ENCODE results near the gene SOCS1. TPM values are rescaled to one million over a fixed set of nuclear protein-coding genes. Genes with fewer than 3 reads are reported as not detected.

Gene SOCS1
- total and polyA plus RNA-seq, 2 of the 4 experiments (the other 2 are of a cell fraction): 2.0 to 22.0 TPM

DNA sequence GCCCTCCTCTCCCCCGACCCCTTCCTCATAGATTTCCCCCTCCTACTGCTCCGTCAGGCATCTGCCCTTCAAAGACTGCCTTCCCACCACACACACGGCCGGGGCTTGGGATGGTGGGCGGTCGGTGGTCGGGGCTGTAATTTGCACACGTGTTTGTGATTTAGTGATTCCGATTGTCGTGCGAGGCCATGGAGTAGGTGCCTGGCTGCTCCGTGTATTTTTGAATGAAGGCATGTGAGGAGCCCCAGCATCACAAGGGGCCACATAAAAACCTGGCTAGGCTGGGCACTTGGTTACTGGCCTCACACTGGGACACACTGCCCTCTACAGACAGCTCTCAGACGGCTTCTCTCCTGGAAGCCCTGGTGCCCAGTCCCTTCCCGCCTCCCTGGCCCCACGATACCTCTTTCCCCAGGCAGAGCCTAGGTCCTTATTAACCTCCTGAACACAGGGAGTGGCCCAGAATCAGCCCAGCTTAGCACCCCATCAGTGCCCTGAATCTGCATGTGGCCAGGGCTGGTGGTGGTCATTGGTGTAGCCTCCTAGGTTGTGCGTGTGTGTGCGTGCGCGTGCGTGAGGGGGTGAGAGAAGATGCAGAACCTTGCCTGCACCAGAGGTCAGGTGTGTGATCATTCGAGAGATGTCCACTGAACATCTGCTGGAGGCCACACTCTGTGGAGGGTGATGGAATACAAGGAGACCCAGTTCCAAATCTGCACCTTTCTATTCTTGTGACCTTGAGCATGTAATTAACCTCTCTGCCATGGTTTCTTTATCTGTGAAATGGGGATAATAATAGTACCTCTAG, 1.3 kb upstream of the SOCS1 start:
- dilution Hi-C loops (cut with HindIII; ENCODE audit: low sequenced_read_pairs, unreplicated experiment): no loop called here
- Histone ChIP-seq H3K4me1 (ENCODE audit: control insufficient read depth, insufficient read depth, low read length) (peaks cover 16% of the 10 kb centered on the region), H3K4ac (ENCODE audit: low read depth, low read length) (peak overlapping the region; percentile 91), H3K27ac (ENCODE audit: insufficient read depth, low read length) (peak overlapping the region; percentile 97), H2BK5ac (ENCODE audit: low read depth, low read length, poor library complexity, severe bottlenecking) (peak overlapping the region; percentile 90), H2BK120ac (ENCODE audit: low read depth, low read length) (peak overlapping the region; percentile 68), H3K4me3 (ENCODE audit: insufficient read depth, low read depth, low read length) (peak overlapping the region; percentile 77; the same call in 1 of the 2 replicates), H3K14ac (replicated peaks; ENCODE audit: low read depth, low read length) (peak overlapping the region; percentile 27), H3K9me1 (ENCODE audit: insufficient read depth, low read length) (peaks cover 6% of the 10 kb centered on the region; the same call in 1 of the 2 replicates), H4K20me1 (ENCODE audit: insufficient read depth, low read length) (peaks cover 31% of the 10 kb centered on the region), H4K91ac (ENCODE audit: insufficient read depth, low read depth, low read length) (peak overlapping the region; percentile 82), H3K79me1 (ENCODE audit: low read depth in 1 of 2, low read length in 2 of 2) (peaks cover 11 to 33% of the 10 kb centered on the region in 2 experiments; a peak in 3 of 4 replicates), H3K18ac (ENCODE audit: low read depth, low read length) (peak overlapping the region; percentile 7; the same call in 1 of the 2 replicates), H3K27me3 (ENCODE audit: control insufficient read depth, insufficient read depth, low read length) (no peaks in the 10 kb centered on the region), H2AK5ac (ENCODE audit: low read depth, low read length) (peak overlapping the region; percentile 69), H3K23ac (ENCODE audit: low read depth, low read length) (peak overlapping the region; percentile 21), H3K9ac (ENCODE audit: low read depth, low read length) (peak overlapping the region; percentile 86), H3K36me3 (ENCODE audit: control insufficient read depth, insufficient read depth, low read length) (peaks cover 27% of the 10 kb centered on the region), H2BK20ac (ENCODE audit: low read depth, low read length) (peak overlapping the region; percentile 31; the same call in 1 of the 2 replicates), H2AFZ (replicated peaks; ENCODE audit: low read length, poor library complexity) (peak overlapping the region; percentile 94), H3K56ac (ENCODE audit: extremely low read depth, insufficient read depth, low read length) (0 out of 2 replicates have a peak overlapping the region, but pooled peaks have one; percentile 8), H4K8ac (ENCODE audit: low read depth in 2 of 2, low read length in 2 of 2) (peak overlapping the region; percentile 47 to 75; a peak in 2 of 4 replicates), H2BK15ac (ENCODE audit: low read depth, low read length) (peak overlapping the region; percentile 77; the same call in 1 of the 3 replicates), H3K9me3 (ENCODE audit: control insufficient read depth, insufficient read depth, low read length) (no peaks in the 10 kb centered on the region), H3K4me2 (ENCODE audit: low read depth, low read length) (peak overlapping the region; percentile 63), H4K5ac (ENCODE audit: low read depth, low read length) (peak overlapping the region; percentile 19; the same call in 1 of the 2 replicates), H2AK9ac (replicated peaks; ENCODE audit: low read depth, low read length, poor library complexity) (peak overlapping the region; percentile 98)
- intact Hi-C loops (cut with micrococcal nuclease): loop anchor here (10.0 kb wide), 1 partner anchor 123 kb away; no protein-coding TSS in a partner anchor
- 0% methylated on average over 1 of the region's 21 CpGs; no CpG with 5 or more reads in 1 of the 2 experiments for WGBS, 2 experiments (ENCODE audit: extremely low coverage in 2 of 2, insufficient read length in 1 of 2)
- ChIA-PET CTCF (interaction anchor here (0.7 to 2.6 kb wide), 6 partner anchors 101 to 297 kb away, joined by 3 to 14 read pairs (median 4); no protein-coding TSS in a partner anchor), POLR2A (ENCODE audit: unreplicated experiment) (interaction anchor here (0.5 to 1.8 kb wide), 2 partner anchors 17 to 303 kb away, joined by 3 to 18 read pairs; partner anchors contain the start of gene PRM3)
- TF ChIP-seq SMC3 (IDR thresholded peaks at IDR 0.05; ENCODE audit: low read depth, low read length) (peak; percentile 77), BHLHE40 (IDR thresholded peaks at IDR 0.05; ENCODE audit: low read depth, low read length) (no peak), RAD21 (IDR thresholded peaks at IDR 0.05; ENCODE audit: low read length) (peak; percentile 85), MAZ (IDR thresholded peaks at IDR 0.05; ENCODE audit: borderline replicate concordance, low read depth, low read length) (peak; percentile 19; the same call in 1 of the 2 replicates)
- TF ChIP-seq, protein P1, sequence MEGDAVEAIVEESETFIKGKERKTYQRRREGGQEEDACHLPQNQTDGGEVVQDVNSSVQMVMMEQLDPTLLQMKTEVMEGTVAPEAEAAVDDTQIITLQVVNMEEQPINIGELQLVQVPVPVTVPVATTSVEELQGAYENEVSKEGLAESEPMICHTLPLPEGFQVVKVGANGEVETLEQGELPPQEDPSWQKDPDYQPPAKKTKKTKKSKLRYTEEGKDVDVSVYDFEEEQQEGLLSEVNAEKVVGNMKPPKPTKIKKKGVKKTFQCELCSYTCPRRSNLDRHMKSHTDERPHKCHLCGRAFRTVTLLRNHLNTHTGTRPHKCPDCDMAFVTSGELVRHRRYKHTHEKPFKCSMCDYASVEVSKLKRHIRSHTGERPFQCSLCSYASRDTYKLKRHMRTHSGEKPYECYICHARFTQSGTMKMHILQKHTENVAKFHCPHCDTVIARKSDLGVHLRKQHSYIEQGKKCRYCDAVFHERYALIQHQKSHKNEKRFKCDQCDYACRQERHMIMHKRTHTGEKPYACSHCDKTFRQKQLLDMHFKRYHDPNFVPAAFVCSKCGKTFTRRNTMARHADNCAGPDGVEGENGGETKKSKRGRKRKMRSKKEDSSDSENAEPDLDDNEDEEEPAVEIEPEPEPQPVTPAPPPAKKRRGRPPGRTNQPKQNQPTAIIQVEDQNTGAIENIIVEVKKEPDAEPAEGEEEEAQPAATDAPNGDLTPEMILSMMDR (conservative IDR thresholded peaks at IDR 0.05; ENCODE audit: low read depth, low read length): peak; percentile 88
- in situ Hi-C loops (cut with MboI; ENCODE audit: low sequenced_read_pairs): loop anchor here (5.0 kb wide), 1 partner anchor 105 kb away; no protein-coding TSS in a partner anchor
- ATAC-seq (ENCODE audit: low read depth) (peak; percentile 24), DNase-seq (peak; percentile 84)
- BruUV-seq (replicated peaks): no TSS peak

Measured in IMR-90 (cell line).